Suprapubic skin (tissue), 4 donors: ENCODE data around the gene COX20.

Experiments used
- CTCF ChIP-seq, 2 donors: fragments of 200-600 bp in 1 of 2; fragments of 450-650 bp in 1 of 2; sonication (generic) in 1 of 2; IDR thresholded peaks; one replicate each; pipeline ENCODE4 v1.5.1; 2016 to 2019; ENCODE audit warnings: antibody characterized with exemption in 2 of 2, mild to moderate bottlenecking in 1 of 2, moderate library complexity in 1 of 2
- EP300 ChIP-seq: sonication (generic); formaldehyde crosslinking; IDR thresholded peaks from one replicate; pipeline ENCODE4 v1.6.1; 2017; ENCODE audit warnings: antibody characterized with exemption
- POLR2A ChIP-seq, 2 donors: fragments of 450-650 bp; IDR thresholded peaks; one replicate each; pipeline ENCODE4 v1.6.1; 2017; ENCODE audit warnings: antibody characterized with exemption in 2 of 2, mild to moderate bottlenecking in 2 of 2, moderate library complexity in 2 of 2
- POLR2AphosphoS5 ChIP-seq, 3 donors: sonication (generic); formaldehyde crosslinking; IDR thresholded peaks; one replicate each; pipeline ENCODE4 v1.6.1; 2017; ENCODE audit warnings: antibody characterized with exemption in 3 of 3

GRCh38 chr1:244820131-244820530 lies 15.3 kb upstream of the COX20 start:
- no peak for TF ChIP-seq CTCF (IDR thresholded peaks at IDR 0.05)
- no peak for TF ChIP-seq POLR2A (IDR thresholded peaks at IDR 0.05)
- TF ChIP-seq POLR2AphosphoS5 (IDR thresholded peaks at IDR 0.05), result no peak
- TF ChIP-seq EP300, result no peak
